Transverse colon (tissue), 4 donors: Measurements from ENCODE around the gene CDC14A. TPM values are rescaled to one million over a fixed set of nuclear protein-coding genes. Genes with fewer than 3 reads are reported as not detected.

Source experiments
- DNase-seq: peaks from one replicate; pipeline ENCODE4 v3.0.0-alpha.2; 2019
- H3K27ac ChIP-seq, 4 donors: fragments of 200-600 bp; sonication (generic); 2 replicates each; pipeline ENCODE4 v1.5.1; 2016 to 2018; ENCODE audit warnings: inconsistent platforms in 4 of 4
- H3K27me3 ChIP-seq: fragments of 200-600 bp; sonication (generic); 2 replicates; pipeline ENCODE4 v1.5.1; 2017; ENCODE audit warnings: inconsistent platforms
- H3K36me3 ChIP-seq, 4 donors: fragments of 200-600 bp; sonication (generic); 2 replicates each; pipeline ENCODE4 v1.5.1; 2017 to 2019; ENCODE audit warnings: inconsistent platforms in 4 of 4
- H3K4me1 ChIP-seq, 4 donors: fragments of 200-600 bp; sonication (generic); 2 replicates each; pipeline ENCODE4 v1.5.1; 2017 to 2020; ENCODE audit warnings: inconsistent platforms in 4 of 4
- H3K4me3 ChIP-seq, 4 donors: fragments of 200-600 bp; sonication (generic); 1 replicate in 1 of 4; 2 replicates in 3 of 4; pipeline versions ENCODE4 v1.5.1 to v1.6.1; 2017 to 2019; ENCODE audit warnings: inconsistent platforms in 4 of 4
- H3K9me3 ChIP-seq, 2 donors: fragments of 200-600 bp; sonication (generic); 2 replicates each; pipeline ENCODE4 v1.5.1; 2017 to 2019; ENCODE audit warnings: inconsistent platforms in 2 of 2
- CTCF ChIP-seq, 5 experiments: fragments of 200-600 bp in 3 of 5; fragments of 450-650 bp in 2 of 5; sonication (generic) in 3 of 5; IDR thresholded peaks; 1 replicate in 2 of 5; 2 replicates in 3 of 5; pipeline ENCODE4 v1.5.1; 2016 to 2017; ENCODE audit warnings: antibody characterized with exemption in 5 of 5, inconsistent platforms in 3 of 5, mild to moderate bottlenecking in 2 of 5, moderate library complexity in 1 of 5
- EP300 ChIP-seq: sonication (generic); formaldehyde crosslinking; IDR thresholded peaks from one replicate; pipeline ENCODE4 v1.6.1; 2017; ENCODE audit warnings: antibody characterized with exemption, low read depth
- POLR2A ChIP-seq: fragments of 450-650 bp; IDR thresholded peaks from one replicate; pipeline ENCODE4 v1.6.1; 2016; ENCODE audit warnings: antibody characterized with exemption, mild to moderate bottlenecking, moderate library complexity
- POLR2AphosphoS5 ChIP-seq, 3 donors: sonication (generic); formaldehyde crosslinking; IDR thresholded peaks; one replicate each; pipeline ENCODE4 v1.6.1; 2016; ENCODE audit warnings: antibody characterized with exemption in 3 of 3
- WGBS, 2 donors: methylation state at CpG; one replicate each; pipeline ENCODE4 v1.1.5; 2018; ENCODE audit warnings: low coverage in 1 of 2; 5-methylcytosine and 5-hydroxymethylcytosine counted together
- in situ Hi-C, 4 donors: fragments of 200-750 bp; cut with MboI; loops; one replicate each; pipeline versions ENCODE4 v1.15.0 to v1.15.1; 2017; ENCODE audit warnings: low sequenced_read_pairs in 3 of 4, low pct_ligation_motif_present in 1 of 4, low pct_unique_long_range_greater_than_20kb in 1 of 4
- intact Hi-C: fragments of 100-400 bp; cut with DNase I; formaldehyde crosslinking; loops from one replicate; pipeline ENCODE4 v1.15.1; 2023; ENCODE audit warnings: low total_unique reads
- total RNA-seq, 4 donors: library from RNA; depleted of rRNA; stranded (reverse); fragments of >200 nt; gene quantifications; one replicate each; pipeline ENCODE4 v1.1.0, GENCODE V29; 2016

CDC14A gene
- total RNA-seq, 4 donors from 2014 or later: 8.0 to 68.6 (median 48.5) TPM

GRCh38 chr1:100544791-100545190 lies 192.5 kb downstream of the CDC14A start:
- DNase-seq: no peak
- Histone ChIP-seq H3K9me3 (no peaks in the 10 kb centered on the region), H3K27me3 (peaks cover 28% of the 10 kb centered on the region), H3K4me1 (peaks cover 0 to 5% (median 4%) of the 10 kb centered on the region in 4 donors), H3K4me3 (no peak overlapping the region), H3K36me3 (no peaks in the 10 kb centered on the region), H3K27ac (no peak overlapping the region)
- in situ Hi-C loops (no loop called here), intact Hi-C loops (no loop called here)
- no peak for TF ChIP-seq POLR2A
- no peak for TF ChIP-seq POLR2AphosphoS5 (IDR thresholded peaks at IDR 0.05)
- no peak for TF ChIP-seq CTCF (IDR thresholded peaks at IDR 0.05)
- TF ChIP-seq EP300: no peak
- 88 to 94% methylated on average over 4 of the region's 4 CpGs for WGBS, 2 donors

- in situ Hi-C loops (no loop called here), intact Hi-C loops (no loop called here)
- TF ChIP-seq POLR2A: no peak
- no peak for TF ChIP-seq CTCF (IDR thresholded peaks at IDR 0.05)
- no peak for TF ChIP-seq POLR2AphosphoS5 (IDR thresholded peaks at IDR 0.05)
- no peak for TF ChIP-seq EP300
- Histone ChIP-seq H3K4me1 (no peaks in the 10 kb centered on the region), H3K27me3 (peaks cover 17% of the 10 kb centered on the region), H3K9me3 (no peaks in the 10 kb centered on the region), H3K27ac (no peak overlapping the region), H3K4me3 (no peak overlapping the region), H3K36me3 (no peaks in the 10 kb centered on the region)
- WGBS, 2 donors: 97 to 100% methylated on average over 1 of the region's 1 CpG
- no peak for DNase-seq
These were observed 193.5 kb downstream of the CDC14A start for GRCh38 chr1:100545855-100546254.

GRCh38 chr1:100552031-100552430 lies 199.7 kb downstream of the CDC14A start:
- H3K27me3 ChIP-seq: no peaks in the 10 kb centered on the region
- intact Hi-C loops (no loop called here), in situ Hi-C loops (no loop called here)
- H3K4me1 ChIP-seq: no peaks in the 10 kb centered on the region
- no peak for DNase-seq
- H3K4me3 ChIP-seq: no peak overlapping the region
- H3K9me3 ChIP-seq: peaks cover 18% of the 10 kb centered on the region in 2 donors
- TF ChIP-seq POLR2AphosphoS5 (IDR thresholded peaks at IDR 0.05) (no peak), POLR2A (no peak), EP300 (no peak), CTCF (IDR thresholded peaks at IDR 0.05) (no peak)
- 37 to 71% methylated on average over 2 of the region's 2 CpGs for WGBS, 2 donors
- H3K36me3 ChIP-seq: no peaks in the 10 kb centered on the region
- H3K27ac ChIP-seq: no peak overlapping the region

GRCh38 chr1:100552922-100553321 lies 200.6 kb downstream of the CDC14A start:
- no peaks in the 10 kb centered on the region for H3K4me1 ChIP-seq
- WGBS, 2 donors: 46 to 69% methylated on average over 2 of the region's 2 CpGs
- DNase-seq: no peak
- intact Hi-C loops: no loop called here
- H3K9me3 ChIP-seq: peaks cover 18% of the 10 kb centered on the region in 2 donors
- no peaks in the 10 kb centered on the region for H3K36me3 ChIP-seq
- TF ChIP-seq CTCF (IDR thresholded peaks at IDR 0.05) (no peak), POLR2AphosphoS5 (IDR thresholded peaks at IDR 0.05) (no peak), EP300 (no peak), POLR2A (no peak)
- in situ Hi-C loops: no loop called here
- no peak overlapping the region for H3K27ac ChIP-seq
- H3K27me3 ChIP-seq: no peaks in the 10 kb centered on the region
- no peak overlapping the region for H3K4me3 ChIP-seq
